Activated T-cell treated with anti-CD3 and anti-CD28 coated beads, Interleukin-2, amount 50 U/mL, for 72 hours (primary cell): ENCODE measurements around the gene DHTKD1. TPM values are rescaled to one million over a fixed set of nuclear protein-coding genes. Genes with fewer than 3 reads are reported as not detected.

Source experiments
- ATAC-seq, 2 donors: fragments of 150-1000 bp; cut with Tn5 transposase; replicated peaks in 1 of 2; 2 replicates each; pipeline ENCODE4 v1.10.0; 2021; ENCODE audit warnings: moderate library complexity in 2 of 2, mild to moderate bottlenecking in 1 of 2
- DNase-seq, 2 donors: peaks; one replicate each; pipeline ENCODE4 v3.0.0; 2021 to 2022; ENCODE audit warnings: mixed read lengths in 1 of 2
- H3K27ac Mint-ChIP-seq: one replicate; pipeline ENCODE4 v1.8.0; 2022; ENCODE audit warnings: mild to moderate bottlenecking, moderate library complexity, mixed read lengths
- H3K27me3 Mint-ChIP-seq: one replicate; pipeline ENCODE4 v1.8.0; 2022; ENCODE audit warnings: low read depth, mixed read lengths
- H3K36me3 Mint-ChIP-seq, 2 donors: one replicate each; pipeline ENCODE4 v1.8.0; 2022; ENCODE audit warnings: mixed read lengths in 2 of 2, mild to moderate bottlenecking in 1 of 2; ENCODE audit not compliant: insufficient read depth in 2 of 2
- H3K4me1 Mint-ChIP-seq: one replicate; pipeline ENCODE4 v1.8.0; 2022; ENCODE audit warnings: low read depth, mixed read lengths
- H3K4me3 Mint-ChIP-seq, 2 donors: one replicate each; pipeline ENCODE4 v1.8.0; 2022; ENCODE audit warnings: mild to moderate bottlenecking in 2 of 2, mixed read lengths in 2 of 2, moderate library complexity in 2 of 2
- H3K9me3 Mint-ChIP-seq, 2 donors: one replicate each; pipeline ENCODE4 v1.8.0; 2022; ENCODE audit warnings: mixed read lengths in 2 of 2
- total RNA-seq, 2 donors: library from RNA; stranded (reverse); gene quantifications; one replicate each; pipeline ENCODE4 v1.2.3, GENCODE V29; 2022

Gene DHTKD1
- total RNA-seq, 2 donors from 2014 or later: 28.6 to 29.8 TPM

GRCh38 chr10:12130237-12130872 lies 61.6 kb downstream of the DHTKD1 start:
- DNase-seq: peak; percentile 42 to 53
- no peaks in the 10 kb centered on the region for H3K9me3 Mint-ChIP-seq
- no peaks in the 10 kb centered on the region for H3K27me3 Mint-ChIP-seq
- peaks cover 6 to 12% of the 10 kb centered on the region in 2 donors for H3K36me3 Mint-ChIP-seq
- H3K4me3 Mint-ChIP-seq: peak overlapping the region; percentile 80 to 87
- peak overlapping the region; percentile 59 for H3K27ac Mint-ChIP-seq
- peaks cover 32% of the 10 kb centered on the region for H3K4me1 Mint-ChIP-seq
- ATAC-seq: peak; percentile 11 to 27

- Mint-ChIP-seq H3K9me3 (no peaks in the 10 kb centered on the region), H3K4me3 (no peak overlapping the region), H3K4me1 (peaks cover 6% of the 10 kb centered on the region), H3K27me3 (no peaks in the 10 kb centered on the region), H3K27ac (no peak overlapping the region), H3K36me3 (peaks cover 3 to 9% of the 10 kb centered on the region in 2 donors)
- DNase-seq: no peak
- no peak for ATAC-seq
Measured at GRCh38 chr10:12135631-12136030, 66.9 kb downstream of the DHTKD1 start.

GRCh38 chr10:12140038-12140437 lies 71.3 kb downstream of the DHTKD1 start:
- Mint-ChIP-seq H3K27ac (no peak overlapping the region), H3K4me1 (no peaks in the 10 kb centered on the region), H3K9me3 (no peaks in the 10 kb centered on the region), H3K4me3 (no peak overlapping the region), H3K36me3 (peaks cover 6 to 19% of the 10 kb centered on the region in 2 donors), H3K27me3 (no peaks in the 10 kb centered on the region)
- ATAC-seq: no peak
- DNase-seq: no peak

GRCh38 chr10:12144538-12144937 lies 75.8 kb downstream of the DHTKD1 start:
- no peak overlapping the region for H3K4me3 Mint-ChIP-seq
- DNase-seq: no peak
- ATAC-seq: no peak
- H3K9me3 Mint-ChIP-seq: no peaks in the 10 kb centered on the region
- H3K27ac Mint-ChIP-seq: no peak overlapping the region
- no peaks in the 10 kb centered on the region for H3K4me1 Mint-ChIP-seq
- H3K27me3 Mint-ChIP-seq: no peaks in the 10 kb centered on the region
- H3K36me3 Mint-ChIP-seq: peaks cover 3 to 23% of the 10 kb centered on the region in 2 donors

- Mint-ChIP-seq H3K4me3 (no peak overlapping the region), H3K9me3 (no peaks in the 10 kb centered on the region), H3K27me3 (no peaks in the 10 kb centered on the region), H3K4me1 (no peaks in the 10 kb centered on the region), H3K36me3 (peaks cover 0 to 12% of the 10 kb centered on the region in 2 donors), H3K27ac (no peak overlapping the region)
- ATAC-seq (no peak), DNase-seq (no peak)
Measured at GRCh38 chr10:12150163-12150562, 81.4 kb downstream of the DHTKD1 start.

- ATAC-seq (no peak), DNase-seq (no peak)
- Mint-ChIP-seq H3K27ac (no peak overlapping the region), H3K4me3 (no peak overlapping the region), H3K9me3 (no peaks in the 10 kb centered on the region), H3K27me3 (no peaks in the 10 kb centered on the region), H3K4me1 (no peaks in the 10 kb centered on the region), H3K36me3 (peaks cover 4% of the 10 kb centered on the region in 2 donors)
Measured at GRCh38 chr10:12154516-12154915, 85.8 kb downstream of the DHTKD1 start.

GRCh38 chr10:12156367-12157123 lies 87.8 kb downstream of the DHTKD1 start:
- H3K9me3 Mint-ChIP-seq: no peaks in the 10 kb centered on the region
- no peaks in the 10 kb centered on the region for H3K4me1 Mint-ChIP-seq
- peak overlapping the region; percentile 9 for H3K27ac Mint-ChIP-seq
- peaks cover 4 to 7% of the 10 kb centered on the region in 2 donors for H3K36me3 Mint-ChIP-seq
- ATAC-seq: no peak
- no peak overlapping the region for H3K4me3 Mint-ChIP-seq
- no peak for DNase-seq
- H3K27me3 Mint-ChIP-seq: no peaks in the 10 kb centered on the region

- Mint-ChIP-seq H3K27ac (no peak overlapping the region), H3K36me3 (peaks cover 4 to 12% of the 10 kb centered on the region in 2 donors), H3K9me3 (no peaks in the 10 kb centered on the region), H3K4me1 (no peaks in the 10 kb centered on the region), H3K4me3 (no peak overlapping the region), H3K27me3 (no peaks in the 10 kb centered on the region)
- ATAC-seq (no peak), DNase-seq (no peak)
Measured at GRCh38 chr10:12158111-12158510, 89.4 kb downstream of the DHTKD1 start.

- Mint-ChIP-seq H3K4me3 (no peak overlapping the region), H3K36me3 (peaks cover 6 to 27% of the 10 kb centered on the region in 2 donors)
- no peak for DNase-seq
Measured at GRCh38 chr10:12160664-12161063, 91.9 kb downstream of the DHTKD1 start.

GRCh38 chr10:12162927-12163326 lies 94.2 kb downstream of the DHTKD1 start:
- DNase-seq (no peak), ATAC-seq (no peak)
- Mint-ChIP-seq H3K4me1 (no peaks in the 10 kb centered on the region), H3K27me3 (no peaks in the 10 kb centered on the region), H3K36me3 (peaks cover 3 to 25% of the 10 kb centered on the region in 2 donors), H3K4me3 (no peak overlapping the region), H3K9me3 (no peaks in the 10 kb centered on the region), H3K27ac (peak overlapping the region; percentile 34)

More at GRCh38 chr10:12160664-12161063, 91.9 kb downstream of the DHTKD1 start:
- H3K27ac Mint-ChIP-seq: peak overlapping the region; percentile 24
- no peaks in the 10 kb centered on the region for H3K9me3 Mint-ChIP-seq
- peak in 1 of 2 donors; percentile 62 for ATAC-seq
- H3K4me1 Mint-ChIP-seq: no peaks in the 10 kb centered on the region
- H3K27me3 Mint-ChIP-seq: no peaks in the 10 kb centered on the region

GRCh38 chr10:12164085-12164484 lies 95.3 kb downstream of the DHTKD1 start:
- Mint-ChIP-seq H3K4me1 (no peaks in the 10 kb centered on the region), H3K27ac (peak overlapping the region; percentile 17), H3K4me3 (no peak overlapping the region), H3K9me3 (no peaks in the 10 kb centered on the region), H3K27me3 (no peaks in the 10 kb centered on the region), H3K36me3 (peaks cover 3 to 26% of the 10 kb centered on the region in 2 donors)
- ATAC-seq (no peak), DNase-seq (no peak)

GRCh38 chr10:12165036-12165435 lies 96.3 kb downstream of the DHTKD1 start:
- no peak for DNase-seq
- Mint-ChIP-seq H3K4me1 (no peaks in the 10 kb centered on the region), H3K27ac (peak overlapping the region; percentile 65), H3K9me3 (no peaks in the 10 kb centered on the region), H3K4me3 (no peak overlapping the region), H3K36me3 (peaks cover 6 to 32% of the 10 kb centered on the region in 2 donors), H3K27me3 (no peaks in the 10 kb centered on the region)
- no peak for ATAC-seq

GRCh38 chr10:12165999-12166775 lies 97.4 kb downstream of the DHTKD1 start:
- no peaks in the 10 kb centered on the region for H3K27me3 Mint-ChIP-seq
- peak overlapping the region; percentile 65 for H3K27ac Mint-ChIP-seq
- ATAC-seq: no peak
- H3K36me3 Mint-ChIP-seq: peaks cover 11 to 36% of the 10 kb centered on the region in 2 donors
- no peaks in the 10 kb centered on the region for H3K9me3 Mint-ChIP-seq
- no peaks in the 10 kb centered on the region for H3K4me1 Mint-ChIP-seq
- no peak overlapping the region for H3K4me3 Mint-ChIP-seq
- no peak for DNase-seq
